HTR-8/SVneo (cell line): Measurements from ENCODE around the gene GOLGA8G.
"Not testable (repeated sequence)": the region's sequence is repeated elsewhere in the genome, so short reads cannot be mapped to it uniquely, and the experiment has no call there.

Experiments used
- DNase-seq: peaks from one replicate; pipeline ENCODE4 v3.0.0; 2011; ENCODE audit warnings: low spot score, mixed read lengths; ENCODE audit not compliant: insufficient read length
- FAIRE-seq: peaks from 2 replicates; lab custom pipeline; 2011; peaks lifted over from hg19 to GRCh38; lab: Jason Lieb, UNC

Gene GOLGA8G

GRCh38 chr15:28532954-28533353, at the start of gene GOLGA8G:
Gene GOLGA8G, minus strand, starts transcription at chr15:28532971. Its CDS starts 62 bp downstream, at chr15:28532909.
- FAIRE-seq, DNase-seq: not testable (repeated sequence)

- FAIRE-seq, DNase-seq: not testable (repeated sequence)
These were observed 40.6 kb upstream of the GOLGA8G start for GRCh38 chr15:28573351-28573750.

GRCh38 chr15:28553268-28553667, 20.5 kb upstream of the GOLGA8G start, which contains the start of gene GOLGA6L25:
Gene GOLGA6L25, plus strand, starts transcription at chr15:28553568. Its CDS starts 61 bp downstream, at chr15:28553629.
- DNase-seq, FAIRE-seq: not testable (repeated sequence)

GRCh38 chr15:28515208-28515607, 17.6 kb downstream of the GOLGA8G start:
- not testable (repeated sequence) for DNase-seq, FAIRE-seq

GRCh38 chr15:28514128-28514527, 18.6 kb downstream of the GOLGA8G start:
- not testable (repeated sequence) for DNase-seq, FAIRE-seq

GRCh38 chr15:28508217-28508889, 24.4 kb downstream of the GOLGA8G start:
- FAIRE-seq: not testable (repeated sequence)

GRCh38 chr15:28481340-28481739, 51.4 kb downstream of the GOLGA8G start:
- not testable (repeated sequence) for DNase-seq, FAIRE-seq

More at GRCh38 chr15:28508217-28508889, 24.4 kb downstream of the GOLGA8G start:
- not testable (repeated sequence) for DNase-seq
